H1 (cell line): ENCODE data around the gene SLC13A3. TPM values are rescaled to one million over a fixed set of nuclear protein-coding genes. Genes with fewer than 3 reads are reported as not detected.

Experiments
- CTCF ChIA-PET: fragments of 300-600 bp; sonication (Branson Sonifier 250); formaldehyde crosslinking; loops from one replicate; lab custom pipeline; 2021; ENCODE audit not compliant: partially characterized antibody; lab: Charles Lee
- POLR2A ChIA-PET: fragments of 300-600 bp; sonication (Branson Sonifier 250); formaldehyde crosslinking; loops from one replicate; lab custom pipeline; 2021; ENCODE audit warnings: inconsistent platforms; ENCODE audit not compliant: partially characterized antibody; lab: Charles Lee
- DNase-seq, 2 experiments: peaks; one replicate each; pipeline versions ENCODE4 v3.0.0 to v3.0.0-alpha.2; 2010 to 2022; ENCODE audit warnings: low spot score in 2 of 2, low read depth in 1 of 2, mixed read lengths in 1 of 2
- FAIRE-seq: peaks from 2 replicates; lab custom pipeline; 2011; peaks lifted over from hg19 to GRCh38; lab: Jason Lieb, UNC
- H2AFZ ChIP-seq: 2 replicates; pipeline ENCODE4 v1.8.1; 2012; ENCODE audit warnings: low read length, inconsistent platforms
- H2AK5ac ChIP-seq: 2 replicates; pipeline ENCODE4 v1.6.1; 2013; ENCODE audit warnings: low read depth, low read length
- H2BK120ac ChIP-seq: replicated peaks from 2 replicates; pipeline ENCODE3; 2013; ENCODE audit warnings: low read depth, low read length, inconsistent platforms
- H2BK12ac ChIP-seq: 2 replicates; pipeline ENCODE4 v1.6.1; 2013; ENCODE audit warnings: low read depth, low read length
- H2BK15ac ChIP-seq: 2 replicates; pipeline ENCODE4 v1.6.1; 2013; ENCODE audit warnings: low read length
- H2BK20ac ChIP-seq: 2 replicates; pipeline ENCODE4 v1.6.1; 2013; ENCODE audit warnings: low read length
- H2BK5ac ChIP-seq: 2 replicates; pipeline ENCODE4 v1.6.1; 2013; ENCODE audit warnings: low read depth, low read length
- H3K14ac ChIP-seq: 2 replicates; pipeline ENCODE4 v1.6.1; 2013; ENCODE audit warnings: inconsistent platforms; ENCODE audit not compliant: insufficient read length
- H3K18ac ChIP-seq: 2 replicates; pipeline ENCODE4 v1.6.1; 2013; ENCODE audit warnings: low read length; ENCODE audit errors: extremely low read depth
- H3K23ac ChIP-seq: 2 replicates; pipeline ENCODE4 v1.6.1; 2013; ENCODE audit warnings: inconsistent platforms; ENCODE audit not compliant: insufficient read length
- H3K23me2 ChIP-seq: 2 replicates; pipeline ENCODE4 v1.6.1; 2013; ENCODE audit warnings: low read depth, low read length
- H3K27ac ChIP-seq: 2 replicates; pipeline ENCODE4 v1.6.1; 2011; ENCODE audit warnings: low read depth, low read length, inconsistent platforms
- H3K27me3 ChIP-seq, 4 experiments: replicated peaks in 1 of 4; 1 replicate in 1 of 4; 2 replicates in 3 of 4; pipeline versions ENCODE4 v1.6.1 to v1.8.1; 2011 to 2013; ENCODE audit warnings: low read length in 3 of 4, mild to moderate bottlenecking in 3 of 4, inconsistent platforms in 2 of 4, mixed read lengths in 2 of 4, moderate library complexity in 1 of 4; ENCODE audit not compliant: control insufficient read depth in 3 of 4, insufficient read depth in 3 of 4; ENCODE audit errors: extremely low read depth in 1 of 4
- H3K36me3 ChIP-seq, 4 experiments: 2 replicates each; pipeline versions ENCODE4 v1.6.1 to v1.8.1; 2011 to 2013; ENCODE audit warnings: mild to moderate bottlenecking in 4 of 4, low read length in 3 of 4, moderate library complexity in 2 of 4, control low read depth in 1 of 4, inconsistent platforms in 1 of 4; ENCODE audit not compliant: insufficient read depth in 4 of 4, control insufficient read depth in 2 of 4
- H3K4ac ChIP-seq: replicated peaks from 2 replicates; pipeline ENCODE3; 2013; ENCODE audit warnings: low read length, low read depth, mixed read lengths, inconsistent platforms; ENCODE audit not compliant: insufficient read length
- H3K4me1 ChIP-seq, 4 experiments: replicated peaks in 1 of 4; 1 replicate in 1 of 4; 2 replicates in 3 of 4; pipeline versions ENCODE4 v1.6.1 to v1.8.1; 2011 to 2013; ENCODE audit warnings: low read length in 3 of 4, inconsistent platforms in 2 of 4, mixed read lengths in 1 of 4; ENCODE audit not compliant: insufficient read depth in 4 of 4, control insufficient read depth in 3 of 4
- H3K4me2 ChIP-seq, 2 experiments: 2 replicates each; pipeline versions ENCODE4 v1.6.1 to v1.8.1; 2011 to 2013; ENCODE audit warnings: low read depth in 2 of 2, low read length in 2 of 2, control low read depth in 1 of 2, inconsistent platforms in 1 of 2, mild to moderate bottlenecking in 1 of 2; ENCODE audit not compliant: insufficient read depth in 1 of 2
- H3K4me3 ChIP-seq, 4 experiments: fragments of 200-600, 300-600 bp in 1 of 4; sonication (generic), shearing (Covaris generic), sonication (Bioruptor Twin) in 1 of 4; 2 replicates each; pipeline versions ENCODE4 v1.5.1 to v1.8.1; 2011 to 2016; ENCODE audit warnings: low read length in 4 of 4, low read depth in 3 of 4, control low read depth in 2 of 4, inconsistent platforms in 2 of 4, mild to moderate bottlenecking in 2 of 4, mixed read lengths in 1 of 4, moderate library complexity in 1 of 4; ENCODE audit not compliant: insufficient read depth in 2 of 4; ENCODE audit errors: extremely low read depth in 1 of 4
- H3K56ac ChIP-seq: replicated peaks from 2 replicates; pipeline ENCODE3; 2013; ENCODE audit warnings: low read depth, mild to moderate bottlenecking, mixed read lengths, low read length, inconsistent platforms; ENCODE audit not compliant: insufficient read length
- H3K79me1 ChIP-seq: 2 replicates; pipeline ENCODE4 v1.6.1; 2013; ENCODE audit warnings: low read depth, low read length, control low read depth
- H3K79me2 ChIP-seq, 2 experiments: 2 replicates each; pipeline versions ENCODE4 v1.6.1 to v1.8.1; 2012 to 2013; ENCODE audit warnings: low read length in 2 of 2, mild to moderate bottlenecking in 2 of 2, inconsistent platforms in 1 of 2; ENCODE audit not compliant: insufficient read depth in 2 of 2, control insufficient read depth in 1 of 2
- H3K9ac ChIP-seq, 4 experiments: replicated peaks in 1 of 4; 1 replicate in 1 of 4; 2 replicates in 3 of 4; pipeline versions ENCODE4 v1.6.1 to v1.8.1; 2011 to 2013; ENCODE audit warnings: low read depth in 3 of 4, low read length in 3 of 4, control low read depth in 2 of 4, mild to moderate bottlenecking in 2 of 4, moderate library complexity in 2 of 4, inconsistent platforms in 1 of 4; ENCODE audit errors: extremely low read depth in 1 of 4
- H3K9me3 ChIP-seq, 2 experiments: 2 replicates each; pipeline versions ENCODE4 v1.6.1 to v1.8.1; 2012 to 2013; ENCODE audit warnings: mild to moderate bottlenecking in 2 of 2, moderate library complexity in 2 of 2, control low read depth in 1 of 2, inconsistent platforms in 1 of 2, low read depth in 1 of 2, low read length in 1 of 2, mixed read lengths in 1 of 2; ENCODE audit not compliant: insufficient read depth in 2 of 2
- H4K20me1 ChIP-seq, 2 experiments: replicated peaks in 1 of 2; 2 replicates each; pipeline versions ENCODE3 to v1.8.1; 2011 to 2013; ENCODE audit warnings: inconsistent platforms in 2 of 2, low read length in 2 of 2, mild to moderate bottlenecking in 1 of 2; ENCODE audit not compliant: insufficient read depth in 2 of 2, control insufficient read depth in 1 of 2
- H4K5ac ChIP-seq: 2 replicates; pipeline ENCODE4 v1.6.1; 2013; ENCODE audit warnings: low read length, low read depth, mixed read lengths, inconsistent platforms; ENCODE audit not compliant: insufficient read length
- H4K8ac ChIP-seq: 2 replicates; pipeline ENCODE4 v1.8.0; 2013; ENCODE audit warnings: mild to moderate bottlenecking, moderate library complexity, low read length, inconsistent platforms; ENCODE audit not compliant: insufficient read depth; ENCODE audit errors: extremely low read depth
- H4K91ac ChIP-seq: replicated peaks from 2 replicates; pipeline ENCODE3; 2013; ENCODE audit warnings: low read length, mixed read lengths, inconsistent platforms; ENCODE audit not compliant: insufficient read length
- BCL11A ChIP-seq, 2 experiments: IDR thresholded peaks; one replicate each; pipeline ENCODE4 v1.6.1; 2011; ENCODE audit warnings: low read depth in 2 of 2, low read length in 2 of 2, mild to moderate bottlenecking in 2 of 2
- BRCA1 ChIP-seq: IDR thresholded peaks from 2 replicates; pipeline ENCODE4 v1.6.1; 2012; ENCODE audit warnings: low read depth, low read length, improper control_type of control experiment
- CHD1 ChIP-seq: IDR thresholded peaks from 2 replicates; pipeline ENCODE4 v1.6.1; 2012; ENCODE audit warnings: low read depth, low read length, improper control_type of control experiment
- CTBP2 ChIP-seq: IDR thresholded peaks from 2 replicates; pipeline ENCODE4 v1.7.0; 2011; ENCODE audit warnings: borderline replicate concordance, mild to moderate bottlenecking, moderate library complexity, mixed read lengths, low read length; ENCODE audit not compliant: insufficient read depth, insufficient read length
- EZH2 ChIP-seq: fragments of 200-600 bp; sonication (generic); IDR thresholded peaks from 2 replicates; pipeline ENCODE4 v1.7.1; 2012; ENCODE audit warnings: low read depth, mild to moderate bottlenecking, moderate library complexity, low read length, inconsistent platforms; ENCODE audit not compliant: severe bottlenecking
- FOSL1 ChIP-seq: IDR thresholded peaks from 2 replicates; pipeline ENCODE4 v1.6.1; 2011; ENCODE audit warnings: mild to moderate bottlenecking, low read depth, low read length, moderate library complexity; ENCODE audit not compliant: insufficient read depth
- GABPA ChIP-seq: IDR thresholded peaks from 2 replicates; pipeline ENCODE4 v1.6.1; 2011; ENCODE audit warnings: mild to moderate bottlenecking, low read length, moderate library complexity, borderline replicate concordance; ENCODE audit not compliant: insufficient read depth
- GTF2F1 ChIP-seq: IDR thresholded peaks from 2 replicates; pipeline ENCODE4 v1.6.1; 2012; ENCODE audit warnings: low read depth, low read length, improper control_type of control experiment, borderline replicate concordance
- JUN ChIP-seq: IDR thresholded peaks from 2 replicates; pipeline ENCODE4 v1.6.1; 2011; ENCODE audit warnings: low read depth, mild to moderate bottlenecking, improper control_type of control experiment, low read length
- POLR2AphosphoS5 ChIP-seq: IDR thresholded peaks from 2 replicates; pipeline ENCODE4 v1.6.1; 2011; ENCODE audit warnings: low read depth, low read length
- RBBP5 ChIP-seq: IDR thresholded peaks from 2 replicates; pipeline ENCODE4 v1.7.1; 2012; ENCODE audit warnings: low read depth, mild to moderate bottlenecking, inconsistent platforms, low read length, moderate library complexity, borderline replicate concordance
- RFX5 ChIP-seq: IDR thresholded peaks from 2 replicates; pipeline ENCODE4 v1.6.1; 2011; ENCODE audit warnings: low read depth, low read length, improper control_type of control experiment, borderline replicate concordance
- TAF1 ChIP-seq: IDR thresholded peaks from 2 replicates; pipeline ENCODE4 v1.6.1; 2011; ENCODE audit warnings: mild to moderate bottlenecking, low read depth, low read length
- WGBS, 2 experiments: shearing (Covaris generic) in 1 of 2; methylation state at CpG; one replicate each; pipeline versions ENCODE4 v1.1.6 to v1.1.7; 2013 to 2015; ENCODE audit warnings: low lambda C conversion rate in 2 of 2, mixed read lengths in 2 of 2, inconsistent platforms in 1 of 2, low coverage in 1 of 2, missing lambda C conversion rate in 1 of 2; ENCODE audit not compliant: insufficient replicate concordance in 2 of 2, insufficient coverage in 1 of 2, insufficient read length in 1 of 2; ENCODE audit errors: extremely low coverage in 1 of 2, missing lambda C conversion rate in 1 of 2; 5-methylcytosine and 5-hydroxymethylcytosine counted together
- polyA plus RNA-seq, 7 experiments: library from polyadenylated mRNA; depleted of rRNA in 3 of 7; stranded (reverse) in 5 of 7; unstranded in 2 of 7; fragments of >200 nt in 5 of 7; fragments of 200-250 nt in 2 of 7; gene quantifications; 1 replicate in 5 of 7; 2 replicates in 1 of 7; 4 replicates in 1 of 7; pipeline versions ENCODE4 v1.2.1 to v1.2.3, GENCODE V29; 2011 to 2013; ENCODE audit warnings: missing spikeins in 2 of 7, mixed read lengths in 2 of 7
- total RNA-seq: library from RNA; stranded (reverse); fragmentation: NEBNext Ultra II Directional; extraction: Animal tissue kit (Norgen Biotek cat#: 25700); gene quantifications from 2 replicates; pipeline ENCODE4 v1.2.1, GENCODE V29; 2021

The SLC13A3 gene
- total and polyA plus RNA-seq, 2 of the 8 experiments (the other 6 are each of a cell fraction or from before 2014, with no cell fraction given): 9.4 to 12.6 TPM

- no peak overlapping the region for H3K4me3 ChIP-seq
- no peaks in the 10 kb centered on the region for H3K36me3 ChIP-seq
- H2AK5ac ChIP-seq: no peak overlapping the region
- FAIRE-seq (no peak), DNase-seq (no peak)
- no peak overlapping the region for H3K14ac ChIP-seq
- H3K23me2 ChIP-seq: no peaks in the 10 kb centered on the region
- H3K27me3 ChIP-seq: no peaks in the 10 kb centered on the region
- H3K9ac ChIP-seq: no peak overlapping the region
- H3K79me2 ChIP-seq: no peaks in the 10 kb centered on the region
- H3K4me2 ChIP-seq: no peak overlapping the region
- H3K27ac ChIP-seq: no peak overlapping the region
- no peak overlapping the region for H2BK5ac ChIP-seq
- H2BK12ac ChIP-seq: no peak overlapping the region
- H3K23ac ChIP-seq: no peak overlapping the region
- H4K91ac ChIP-seq: no peak overlapping the region
- no peak overlapping the region for H2BK120ac ChIP-seq
- H3K56ac ChIP-seq: no peak overlapping the region
- H2AFZ ChIP-seq: no peak overlapping the region
- no peaks in the 10 kb centered on the region for H3K9me3 ChIP-seq
- H3K4ac ChIP-seq: no peak overlapping the region
- no peak overlapping the region for H2BK15ac ChIP-seq
- peaks cover 0 to 1% of the 10 kb centered on the region in 2 experiments for H4K20me1 ChIP-seq
- 89% methylated on average over 12 of the region's 12 CpGs; no CpG with 5 or more reads in 1 of the 2 experiments for WGBS, 2 experiments
- CTCF ChIA-PET: interaction anchor here (0.6 to 2.8 kb wide), 6 partner anchors 9 to 121 kb away, joined by 3 to 10 read pairs (median 3); partner anchors contain the start of gene SLC13A3
- H2BK20ac ChIP-seq: no peak overlapping the region
- no peak overlapping the region for H4K8ac ChIP-seq
- no peak overlapping the region for H3K18ac ChIP-seq
- no peak overlapping the region for H4K5ac ChIP-seq
- POLR2A ChIA-PET: interaction anchor here (0.6 kb wide), 1 partner anchor 23 kb away, joined by 3 read pairs; no protein-coding TSS in a partner anchor
- no peaks in the 10 kb centered on the region for H3K79me1 ChIP-seq
- H3K4me1 ChIP-seq: peaks cover 0 to 4% (median 2%) of the 10 kb centered on the region in 4 experiments; a peak in 3 of 7 replicates
- TF ChIP-seq TAF1 (no peak), RFX5 (no peak), BCL11A (IDR thresholded peaks at IDR 0.05; ENCODE audit: low read depth in 2 of 2, low read length in 2 of 2) (no peak), JUN (no peak), FOSL1 (no peak), RBBP5 (no peak), GABPA (no peak), CTBP2 (no peak), POLR2AphosphoS5 (no peak), EZH2 (no peak), GTF2F1 (no peak), CHD1 (no peak), BRCA1 (no peak)
Measured at GRCh38 chr20:46642265-46642968, 8.8 kb downstream of the SLC13A3 start.
